ENCODE results near the gene JAZF1.

JAZF1 gene

GRCh38 chr7:28104041-28104541, 76.5 kb downstream of the JAZF1 start:
- Histone ChIP-seq H3K4me2 (ENCODE audit: low read length) (no peak overlapping the region), H4K20me1 (ENCODE audit: insufficient read depth, low read length) (no peaks in the 10 kb centered on the region), H3K9ac (ENCODE audit: low read length) (no peak overlapping the region), H3K27ac (ENCODE audit: low read depth, low read length, poor library complexity, severe bottlenecking) (no peak overlapping the region), H3F3A (ENCODE audit: insufficient read depth, low read length) (no peaks in the 10 kb centered on the region), H3K9me3 (ENCODE audit: low read length) (no peaks in the 10 kb centered on the region), H3K9me2 (ENCODE audit: low read depth, low read length) (no peaks in the 10 kb centered on the region), H3K4me3 (ENCODE audit: low read depth, low read length, poor library complexity, severe bottlenecking) (no peak overlapping the region), H3K4me1 (ENCODE audit: insufficient read depth, low read length, severe bottlenecking) (no peaks in the 10 kb centered on the region), H3K27me3 (ENCODE audit: insufficient read depth, low read length) (no peaks in the 10 kb centered on the region), H3K79me2 (ENCODE audit: insufficient read depth, low read length) (no peaks in the 10 kb centered on the region), H2AFZ (ENCODE audit: low read length) (no peak overlapping the region), H3K36me3 (ENCODE audit: insufficient read depth, low read length) (no peaks in the 10 kb centered on the region)
- no peak for TF ChIP-seq EZH2 (IDR thresholded peaks at IDR 0.05; ENCODE audit: borderline replicate concordance, low read length)
- TF ChIP-seq CTCF (IDR thresholded peaks at IDR 0.05; ENCODE audit: low read length) = no peak

GRCh38 chr7:28102797-28103196, 77.8 kb downstream of the JAZF1 start:
- H3K9ac ChIP-seq (ENCODE audit: low read length) = no peak overlapping the region
- no peaks in the 10 kb centered on the region for H3K79me2 ChIP-seq (ENCODE audit: insufficient read depth, low read length)
- H3F3A ChIP-seq (ENCODE audit: insufficient read depth, low read length) = no peaks in the 10 kb centered on the region
- no peaks in the 10 kb centered on the region for H3K36me3 ChIP-seq (ENCODE audit: insufficient read depth, low read length)
- H3K4me3 ChIP-seq (ENCODE audit: low read depth, low read length, poor library complexity, severe bottlenecking) = no peak overlapping the region
- H3K4me1 ChIP-seq (ENCODE audit: insufficient read depth, low read length, severe bottlenecking) = no peaks in the 10 kb centered on the region
- no peaks in the 10 kb centered on the region for H4K20me1 ChIP-seq (ENCODE audit: insufficient read depth, low read length)
- H3K4me2 ChIP-seq (ENCODE audit: low read length) = no peak overlapping the region
- no peaks in the 10 kb centered on the region for H3K9me3 ChIP-seq (ENCODE audit: low read length)
- no peak overlapping the region for H3K27ac ChIP-seq (ENCODE audit: low read depth, low read length, poor library complexity, severe bottlenecking)
- H3K9me2 ChIP-seq (ENCODE audit: low read depth, low read length) = no peaks in the 10 kb centered on the region
- no peak for TF ChIP-seq EZH2 (IDR thresholded peaks at IDR 0.05; ENCODE audit: borderline replicate concordance, low read length)
- TF ChIP-seq CTCF (IDR thresholded peaks at IDR 0.05; ENCODE audit: low read length) = no peak
- no peaks in the 10 kb centered on the region for H3K27me3 ChIP-seq (ENCODE audit: insufficient read depth, low read length)
- no peak overlapping the region for H2AFZ ChIP-seq (ENCODE audit: low read length)

GRCh38 chr7:28096713-28097112, 83.9 kb downstream of the JAZF1 start:
- no peak overlapping the region for H3K4me3 ChIP-seq (ENCODE audit: low read depth, low read length, poor library complexity, severe bottlenecking)
- H3K9ac ChIP-seq (ENCODE audit: low read length) = no peak overlapping the region
- no peaks in the 10 kb centered on the region for H3K9me3 ChIP-seq (ENCODE audit: low read length)
- H3K27ac ChIP-seq (ENCODE audit: low read depth, low read length, poor library complexity, severe bottlenecking) = no peak overlapping the region
- no peaks in the 10 kb centered on the region for H3K9me2 ChIP-seq (ENCODE audit: low read depth, low read length)
- no peaks in the 10 kb centered on the region for H3F3A ChIP-seq (ENCODE audit: insufficient read depth, low read length)
- no peaks in the 10 kb centered on the region for H3K79me2 ChIP-seq (ENCODE audit: insufficient read depth, low read length)
- no peaks in the 10 kb centered on the region for H3K36me3 ChIP-seq (ENCODE audit: insufficient read depth, low read length)
- H4K20me1 ChIP-seq (ENCODE audit: insufficient read depth, low read length) = no peaks in the 10 kb centered on the region
- no peaks in the 10 kb centered on the region for H3K4me1 ChIP-seq (ENCODE audit: insufficient read depth, low read length, severe bottlenecking)
- no peak overlapping the region for H3K4me2 ChIP-seq (ENCODE audit: low read length)
- H2AFZ ChIP-seq (ENCODE audit: low read length) = no peak overlapping the region
- TF ChIP-seq CTCF (IDR thresholded peaks at IDR 0.05; ENCODE audit: low read length) = peak; percentile 97
- no peak for TF ChIP-seq EZH2 (IDR thresholded peaks at IDR 0.05; ENCODE audit: borderline replicate concordance, low read length)
- no peaks in the 10 kb centered on the region for H3K27me3 ChIP-seq (ENCODE audit: insufficient read depth, low read length)

Data from OCI-LY1 (cell line).